ENCODE measurements around the gene GAB1. TPM values are rescaled to one million over a fixed set of nuclear protein-coding genes. Genes with fewer than 3 reads are reported as not detected.

GAB1 gene
- 2.1 TPM for polyA plus RNA-seq

GRCh38 chr4:143336781-143337599 lies at the start of gene GAB1:
Gene GAB1, plus strand, starts transcription at chr4:143336876. Its CDS starts 313 bp downstream, at chr4:143337189.
- H3K27ac Mint-ChIP-seq = peak within 1 kb of the TSS in 2 of 3 donors; percentile 1 to 75
- H3K27me3 Mint-ChIP-seq = peaks cover 33% of the 10 kb centered on the region
- peak within 1 kb of the TSS; percentile 83 to 97 (median 96) for H3K4me3 Mint-ChIP-seq
- peaks cover 1% of the 10 kb centered on the region for H3K36me3 Mint-ChIP-seq
- no peaks in the 10 kb centered on the region for H3K9me3 Mint-ChIP-seq
- H3K4me1 Mint-ChIP-seq = peaks cover 10 to 11% (median 11%) of the 10 kb centered on the region in 3 donors

GRCh38 chr4:143287572-143287923 lies 49.1 kb upstream of the GAB1 start:
- no peaks in the 10 kb centered on the region for H3K27me3 Mint-ChIP-seq
- no peaks in the 10 kb centered on the region for H3K36me3 Mint-ChIP-seq
- no peak overlapping the region for H3K4me3 Mint-ChIP-seq
- H3K4me1 Mint-ChIP-seq = no peaks in the 10 kb centered on the region
- peaks cover 0 to 3% (median 0%) of the 10 kb centered on the region in 3 donors for H3K9me3 Mint-ChIP-seq
- H3K27ac Mint-ChIP-seq = no peak overlapping the region

DNA sequence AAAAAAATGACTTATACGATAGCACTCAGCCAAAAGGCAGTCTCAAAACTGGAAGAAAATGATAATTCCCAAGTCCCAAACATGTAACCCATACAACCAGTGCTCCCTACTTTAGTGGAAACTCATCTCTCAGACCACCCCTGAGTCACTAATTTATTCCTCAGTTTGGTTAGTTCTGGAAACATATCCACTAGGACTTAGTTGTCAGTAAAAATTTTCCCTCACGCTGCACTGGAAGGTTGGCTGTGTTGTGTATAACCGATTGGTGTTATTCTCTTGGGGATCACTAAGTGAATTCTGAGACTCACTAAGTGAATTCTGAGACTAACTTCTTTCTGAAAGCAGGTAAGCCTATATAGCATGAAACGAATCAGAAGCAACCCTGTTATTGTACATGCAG lies 48.5 kb upstream of the GAB1 start:
- Mint-ChIP-seq H3K36me3 (no peaks in the 10 kb centered on the region), H3K4me3 (no peak overlapping the region)

GRCh38 chr4:143289370-143289769 lies 47.3 kb upstream of the GAB1 start:
- no peaks in the 10 kb centered on the region for H3K27me3 Mint-ChIP-seq
- H3K27ac Mint-ChIP-seq = no peak overlapping the region

More for the DNA sequence above, 48.5 kb upstream of the GAB1 start:
- Mint-ChIP-seq H3K27ac (no peak overlapping the region), H3K9me3 (no peaks in the 10 kb centered on the region), H3K4me1 (no peaks in the 10 kb centered on the region), H3K27me3 (no peaks in the 10 kb centered on the region)

GRCh38 chr4:143291314-143291713 lies 45.4 kb upstream of the GAB1 start:
- Mint-ChIP-seq H3K36me3 (no peaks in the 10 kb centered on the region), H3K27ac (peak overlapping the region in 1 of 3 donors; percentile 25), H3K27me3 (no peaks in the 10 kb centered on the region), H3K9me3 (no peaks in the 10 kb centered on the region), H3K4me3 (no peak overlapping the region), H3K4me1 (no peaks in the 10 kb centered on the region)

More at GRCh38 chr4:143289370-143289769, 47.3 kb upstream of the GAB1 start:
- Mint-ChIP-seq H3K4me3 (no peak overlapping the region), H3K9me3 (no peaks in the 10 kb centered on the region), H3K36me3 (no peaks in the 10 kb centered on the region), H3K4me1 (no peaks in the 10 kb centered on the region)

GRCh38 chr4:143292858-143293257 lies 43.8 kb upstream of the GAB1 start:
- Mint-ChIP-seq H3K4me1 (no peaks in the 10 kb centered on the region), H3K27me3 (no peaks in the 10 kb centered on the region), H3K27ac (no peak overlapping the region), H3K4me3 (no peak overlapping the region), H3K9me3 (no peaks in the 10 kb centered on the region), H3K36me3 (no peaks in the 10 kb centered on the region)

GRCh38 chr4:143294310-143294709 lies 42.4 kb upstream of the GAB1 start:
- Mint-ChIP-seq H3K36me3 (no peaks in the 10 kb centered on the region), H3K27ac (no peak overlapping the region), H3K4me1 (no peaks in the 10 kb centered on the region), H3K9me3 (no peaks in the 10 kb centered on the region), H3K4me3 (no peak overlapping the region), H3K27me3 (peaks cover 1% of the 10 kb centered on the region)

DNA sequence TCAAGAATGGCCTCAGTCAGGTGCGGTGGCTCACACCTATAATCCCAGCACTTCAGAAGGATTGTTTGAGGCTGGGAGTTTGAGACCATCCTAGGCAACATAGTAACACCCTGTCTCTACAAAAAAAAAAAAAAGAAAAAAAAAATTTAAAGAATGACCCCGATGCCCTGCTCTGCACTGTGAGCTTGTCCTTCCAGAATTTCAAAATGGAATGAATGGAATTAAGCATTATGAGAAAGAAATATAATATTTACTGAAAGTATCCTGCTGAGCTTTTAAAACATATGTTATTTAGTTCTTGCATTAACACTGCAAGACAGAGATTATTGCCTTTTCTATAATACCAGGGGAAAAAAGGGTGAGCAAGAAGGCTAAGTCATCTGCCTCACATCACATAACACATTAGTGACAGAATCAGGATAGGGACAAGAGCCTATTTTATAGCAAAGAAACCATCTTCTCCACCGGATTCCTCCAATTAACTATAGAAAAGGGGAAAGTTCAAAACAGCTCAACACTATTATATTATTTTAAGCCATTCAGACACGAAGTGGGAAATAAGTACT lies 41.9 kb upstream of the GAB1 start:
- Mint-ChIP-seq H3K27me3 (peaks cover 4% of the 10 kb centered on the region), H3K27ac (no peak overlapping the region), H3K4me1 (no peaks in the 10 kb centered on the region), H3K9me3 (no peaks in the 10 kb centered on the region), H3K36me3 (no peaks in the 10 kb centered on the region), H3K4me3 (no peak overlapping the region)

DNA sequence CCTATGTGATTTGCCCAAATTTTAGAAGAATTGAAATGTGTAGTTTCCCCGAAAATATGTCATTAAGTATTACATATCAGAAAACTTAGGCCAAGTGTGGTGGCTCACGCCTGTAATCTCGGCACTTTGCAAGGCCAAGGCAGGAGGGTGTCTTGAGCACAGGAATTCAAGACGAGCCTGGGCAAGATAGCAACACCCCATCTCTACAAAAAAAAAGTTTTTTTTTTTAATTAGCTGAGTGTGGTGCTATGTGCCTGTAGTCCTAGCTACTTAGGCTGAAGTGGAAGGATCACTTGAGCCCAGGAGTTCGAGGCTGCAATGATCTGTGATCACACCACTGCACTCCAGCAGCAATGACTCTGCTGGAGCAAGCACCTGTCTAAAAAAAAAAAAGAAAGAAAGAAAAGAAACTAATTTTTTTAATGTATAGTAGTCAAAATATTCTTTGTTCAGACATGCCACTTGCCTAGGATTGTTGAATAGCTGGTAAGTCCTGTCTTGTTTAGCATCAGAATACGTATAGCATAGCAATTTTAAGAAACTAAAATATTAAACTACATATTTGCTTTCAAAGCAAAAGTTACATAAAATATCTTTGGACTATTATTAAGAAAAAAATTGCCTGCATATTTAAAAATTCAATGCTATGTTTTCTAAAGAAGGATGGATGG lies 40.1 kb upstream of the GAB1 start:
- H3K27ac Mint-ChIP-seq = no peak overlapping the region
- H3K36me3 Mint-ChIP-seq = no peaks in the 10 kb centered on the region
- H3K9me3 Mint-ChIP-seq = peaks cover 0 to 2% (median 0%) of the 10 kb centered on the region in 3 donors
- peaks cover 6% of the 10 kb centered on the region for H3K27me3 Mint-ChIP-seq
- H3K4me3 Mint-ChIP-seq = no peak overlapping the region
- H3K4me1 Mint-ChIP-seq = no peaks in the 10 kb centered on the region

DNA sequence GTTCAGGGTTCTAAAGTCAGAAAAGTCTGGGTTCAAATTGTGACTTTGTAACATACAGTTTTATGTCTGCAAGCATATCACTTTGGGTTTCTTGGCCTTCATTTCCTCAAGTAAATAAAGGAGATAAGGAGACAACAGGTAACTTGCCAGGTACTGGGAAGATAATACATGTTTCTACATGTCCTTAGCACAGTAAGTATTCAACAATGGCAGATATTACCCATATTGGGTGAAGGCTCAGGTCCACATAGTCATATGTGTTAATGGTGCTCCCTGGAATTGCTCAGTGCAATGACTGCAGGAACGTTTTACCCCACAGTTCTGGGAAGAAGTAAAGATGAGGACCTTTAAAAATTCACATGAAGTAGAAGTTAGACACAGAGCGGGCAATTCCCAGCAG lies 35.8 kb upstream of the GAB1 start:
- Mint-ChIP-seq H3K36me3 (no peaks in the 10 kb centered on the region), H3K4me3 (no peak overlapping the region), H3K4me1 (no peaks in the 10 kb centered on the region), H3K27me3 (peaks cover 6% of the 10 kb centered on the region), H3K9me3 (peaks cover 0 to 2% (median 0%) of the 10 kb centered on the region in 3 donors), H3K27ac (no peak overlapping the region)

DNA sequence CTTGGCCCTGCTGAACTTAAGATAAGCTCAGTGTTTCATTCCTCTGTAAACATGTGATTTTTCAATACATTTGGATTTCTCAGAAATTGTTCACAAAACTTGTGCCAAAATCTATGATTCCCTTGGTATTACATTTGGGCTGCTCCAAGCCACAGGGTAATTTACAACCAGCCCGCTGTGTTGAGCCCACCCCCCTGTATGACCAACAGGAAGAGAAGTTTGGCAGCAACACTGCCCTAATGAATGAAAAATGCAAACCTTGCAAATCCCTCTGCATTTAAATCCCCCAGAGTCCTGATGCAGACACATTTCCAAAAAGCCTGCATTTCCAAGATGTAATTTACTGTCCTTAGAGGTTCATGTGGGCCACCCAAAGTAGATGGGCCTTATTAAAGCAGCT lies 34.1 kb upstream of the GAB1 start:
- Mint-ChIP-seq H3K27ac (no peak overlapping the region), H3K4me1 (peaks cover 0 to 1% (median 0%) of the 10 kb centered on the region in 3 donors), H3K27me3 (peaks cover 6% of the 10 kb centered on the region), H3K36me3 (no peaks in the 10 kb centered on the region), H3K9me3 (peaks cover 0 to 2% (median 0%) of the 10 kb centered on the region in 3 donors), H3K4me3 (no peak overlapping the region)

DNA sequence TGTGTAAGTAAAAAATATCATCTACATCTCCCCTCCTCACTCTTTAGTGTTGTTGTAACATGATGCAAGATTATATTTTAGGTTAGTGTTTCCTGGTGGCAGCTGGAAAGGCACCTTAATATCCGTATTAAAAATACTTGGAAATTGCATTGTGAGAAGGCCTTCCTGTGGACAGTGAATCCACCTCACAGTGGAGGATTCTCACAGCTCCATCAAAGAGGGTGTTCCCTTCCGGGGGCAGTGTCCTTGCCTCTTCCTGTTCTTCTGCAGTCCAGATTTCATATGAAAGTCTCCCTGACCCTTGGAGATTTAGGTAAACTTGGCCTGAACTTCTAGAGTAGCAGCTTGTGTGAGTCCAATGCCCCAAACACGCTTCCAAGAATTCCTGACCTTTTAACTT lies 29.9 kb upstream of the GAB1 start:
- H3K4me1 Mint-ChIP-seq = peaks cover 0 to 1% (median 0%) of the 10 kb centered on the region in 3 donors
- no peaks in the 10 kb centered on the region for H3K36me3 Mint-ChIP-seq
- no peak overlapping the region for H3K4me3 Mint-ChIP-seq
- H3K27ac Mint-ChIP-seq = no peak overlapping the region
- peaks cover 2% of the 10 kb centered on the region for H3K27me3 Mint-ChIP-seq
- H3K9me3 Mint-ChIP-seq = no peaks in the 10 kb centered on the region

DNA sequence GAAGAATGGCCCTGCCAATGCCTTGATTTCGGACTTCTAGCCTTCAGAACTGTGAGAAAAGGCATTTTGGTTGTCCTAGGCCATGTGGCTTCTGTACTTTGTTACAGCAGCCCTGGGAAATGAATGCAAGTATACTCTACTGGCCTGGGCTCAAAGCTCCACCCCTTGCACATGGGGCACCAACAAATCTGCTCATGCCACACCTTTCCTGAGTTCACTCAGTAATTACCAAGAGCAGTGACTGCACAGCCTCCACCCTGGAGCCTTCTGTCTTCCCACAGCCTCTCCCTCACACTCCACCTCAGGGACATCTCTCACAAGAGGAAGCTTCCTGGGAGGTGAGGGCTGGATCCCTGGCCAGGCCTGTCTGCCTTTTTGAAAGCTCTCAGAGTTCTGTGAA lies 29.1 kb upstream of the GAB1 start:
- Mint-ChIP-seq H3K4me3 (no peak overlapping the region), H3K36me3 (no peaks in the 10 kb centered on the region), H3K4me1 (peaks cover 0 to 1% (median 0%) of the 10 kb centered on the region in 3 donors), H3K27me3 (peaks cover 2% of the 10 kb centered on the region), H3K9me3 (no peaks in the 10 kb centered on the region), H3K27ac (no peak overlapping the region)

DNA sequence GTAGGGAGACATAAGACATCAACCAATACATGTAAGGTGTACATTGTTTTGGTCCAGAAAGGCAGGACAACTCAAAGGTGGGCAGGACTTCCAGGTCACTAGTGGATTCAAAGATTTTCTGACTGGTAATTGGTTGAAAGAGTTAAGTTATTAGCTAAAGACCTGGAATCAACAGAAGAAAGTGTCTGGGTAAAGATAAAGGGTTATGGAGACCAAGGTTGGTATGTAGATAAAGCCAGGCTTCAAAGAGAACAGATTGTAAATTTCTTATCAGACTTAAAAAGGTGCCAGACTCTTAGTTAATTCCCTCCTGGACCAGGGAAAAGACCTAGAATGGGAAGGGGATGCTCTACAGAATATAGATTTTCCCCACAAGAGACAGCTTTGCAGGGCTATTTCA lies 28.3 kb upstream of the GAB1 start:
- Mint-ChIP-seq H3K4me1 (peaks cover 0 to 1% (median 0%) of the 10 kb centered on the region in 3 donors), H3K36me3 (no peaks in the 10 kb centered on the region), H3K4me3 (no peak overlapping the region), H3K27ac (no peak overlapping the region), H3K9me3 (no peaks in the 10 kb centered on the region), H3K27me3 (peaks cover 2% of the 10 kb centered on the region)

DNA sequence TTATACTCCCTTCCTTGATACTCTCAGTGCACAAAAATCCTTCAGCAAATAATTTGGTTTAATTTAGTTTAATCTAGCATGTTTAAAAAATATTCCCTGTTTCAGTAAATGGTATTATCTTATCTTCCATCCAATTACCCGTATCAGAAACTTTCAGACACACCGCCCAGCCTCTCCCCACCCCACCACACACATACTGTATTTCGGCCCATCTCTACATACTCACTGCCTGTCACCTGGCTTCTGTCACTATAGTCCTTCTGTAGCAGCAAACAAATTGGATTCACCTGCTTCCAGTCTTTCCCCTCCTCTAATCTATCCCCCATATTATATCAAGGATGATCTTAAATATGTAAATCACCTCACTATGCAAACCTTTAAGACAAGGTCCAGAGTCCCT lies 24.8 kb upstream of the GAB1 start:
- Mint-ChIP-seq H3K4me3 (no peak overlapping the region), H3K27me3 (peaks cover 6% of the 10 kb centered on the region), H3K27ac (peak overlapping the region in 1 of 3 donors; percentile 9), H3K9me3 (no peaks in the 10 kb centered on the region), H3K4me1 (no peaks in the 10 kb centered on the region), H3K36me3 (no peaks in the 10 kb centered on the region)
